Smooth muscle cell (in vitro differentiated cells): ENCODE data around the gene PSMD11. TPM values are rescaled to one million over a fixed set of nuclear protein-coding genes. Genes with fewer than 3 reads are reported as not detected.

Source experiments
- DNase-seq: peaks from one replicate; lab custom pipeline; 2025; ENCODE audit not compliant: unreplicated experiment; lab: John Stamatoyannopoulos, UW
- H2AFZ ChIP-seq: fragments of 200-600 bp; sonication (generic); 2 replicates; pipeline ENCODE4 v1.6.0; 2016; ENCODE audit warnings: antibody characterized with exemption, low read depth, mild to moderate bottlenecking
- H3F3A ChIP-seq: fragments of 200-600 bp; sonication (generic); 2 replicates; pipeline ENCODE4 v1.6.0; 2017; ENCODE audit warnings: antibody characterized with exemption, low read depth
- H3K27ac ChIP-seq: fragments of 200-600 bp; sonication (generic); 2 replicates; pipeline ENCODE4 v1.5.1; 2016; ENCODE audit warnings: low read depth, mild to moderate bottlenecking
- H3K27me3 ChIP-seq: fragments of 200-600 bp; sonication (generic); 2 replicates; pipeline ENCODE4 v1.6.1; 2016; ENCODE audit warnings: low read depth, mild to moderate bottlenecking
- H3K36me3 ChIP-seq: fragments of 200-600 bp; sonication (generic); 2 replicates; pipeline ENCODE4 v1.5.1; 2016; ENCODE audit warnings: low read depth
- H3K4me1 ChIP-seq: fragments of 200-600 bp; sonication (generic); 2 replicates; pipeline ENCODE4 v1.5.1; 2016; ENCODE audit warnings: low read depth
- H3K4me2 ChIP-seq: fragments of 200-600 bp; sonication (generic); 2 replicates; pipeline ENCODE4 v1.6.0; 2016; ENCODE audit warnings: mild to moderate bottlenecking
- H3K4me3 ChIP-seq: fragments of 200-600 bp; sonication (generic); 2 replicates; pipeline ENCODE4 v1.5.1; 2016; ENCODE audit warnings: mild to moderate bottlenecking
- H3K79me2 ChIP-seq: fragments of 200-600 bp; sonication (generic); 2 replicates; pipeline ENCODE4 v1.6.0; 2016; ENCODE audit warnings: low read depth, mild to moderate bottlenecking
- H3K9ac ChIP-seq: fragments of 200-600 bp; sonication (generic); 2 replicates; pipeline ENCODE4 v1.6.0; 2016; ENCODE audit warnings: low read depth
- H3K9me3 ChIP-seq: fragments of 200-600 bp; sonication (generic); replicated peaks from 2 replicates; pipeline ENCODE4 v1.5.1; 2016; ENCODE audit warnings: low read depth
- H4K20me1 ChIP-seq: fragments of 200-600 bp; sonication (generic); 2 replicates; pipeline ENCODE4 v1.6.0; 2016; ENCODE audit warnings: low read depth
- CTCF ChIP-seq: fragments of 200-600 bp; sonication (generic); IDR thresholded peaks from 2 replicates; pipeline ENCODE4 v1.5.1; 2017; ENCODE audit warnings: borderline replicate concordance, mild to moderate bottlenecking, antibody characterized with exemption; ENCODE audit not compliant: insufficient read depth, poor library complexity, severe bottlenecking
- WGBS: methylation state at CpG from one replicate; pipeline ENCODE4 v1.1.7; 2016; ENCODE audit warnings: low lambda C conversion rate; 5-methylcytosine and 5-hydroxymethylcytosine counted together
- polyA plus RNA-seq: library from polyadenylated mRNA; unstranded; fragments of >200 nt; fragmentation: Nextera tagmentation; extraction: Ambion mirVana; gene quantifications from 2 replicates; pipeline ENCODE4 v1.2.1, GENCODE V29; 2016
- total RNA-seq: library from RNA; depleted of rRNA; stranded (reverse); fragments of >200 nt; gene quantifications from 2 replicates; pipeline ENCODE4 v1.2.3, GENCODE V29; 2014

PSMD11 gene
- total and polyA plus RNA-seq, 2 experiments from 2014 or later, result 46.9 to 150 TPM

GRCh38 chr17:32484628-32485027 lies 40.3 kb downstream of the PSMD11 start:
- Histone ChIP-seq H3K9ac (no peak overlapping the region), H3K79me2 (no peaks in the 10 kb centered on the region), H3K27ac (no peak overlapping the region), H3K9me3 (no peaks in the 10 kb centered on the region), H3K4me2 (no peak overlapping the region), H2AFZ (no peak overlapping the region), H4K20me1 (peaks cover 26% of the 10 kb centered on the region), H3K4me3 (no peak overlapping the region), H3K4me1 (peaks cover 21% of the 10 kb centered on the region), H3K36me3 (no peaks in the 10 kb centered on the region), H3F3A (peaks cover 9% of the 10 kb centered on the region), H3K27me3 (no peaks in the 10 kb centered on the region)
- DNase-seq, result no peak
- no peak for TF ChIP-seq CTCF
- WGBS, result 96% methylated on average over 11 of the region's 11 CpGs

GRCh38 chr17:32485261-32486110 lies 41.2 kb downstream of the PSMD11 start:
- Histone ChIP-seq H3K4me2 (peak overlapping the region; percentile 84), H3K27ac (no peak overlapping the region), H3K9ac (no peak overlapping the region), H3K27me3 (no peaks in the 10 kb centered on the region), H3K4me1 (peaks cover 21% of the 10 kb centered on the region), H3F3A (peaks cover 9% of the 10 kb centered on the region), H3K4me3 (peak overlapping the region; percentile 48), H3K79me2 (no peaks in the 10 kb centered on the region), H3K9me3 (no peaks in the 10 kb centered on the region), H2AFZ (no peak overlapping the region), H4K20me1 (peaks cover 34% of the 10 kb centered on the region), H3K36me3 (no peaks in the 10 kb centered on the region)
- no peak for TF ChIP-seq CTCF
- no peak for DNase-seq
- 83% methylated on average over 12 of the region's 12 CpGs for WGBS

- no peaks in the 10 kb centered on the region for H3K9me3 ChIP-seq
- 21% methylated on average over 34 of the region's 72 CpGs for WGBS
- H3K79me2 ChIP-seq, result no peaks in the 10 kb centered on the region
- peak overlapping the region; percentile 31 for H3K9ac ChIP-seq
- no peak overlapping the region for H2AFZ ChIP-seq
- H3K36me3 ChIP-seq, result no peaks in the 10 kb centered on the region
- H3K27me3 ChIP-seq, result no peaks in the 10 kb centered on the region
- peak overlapping the region; percentile 48 for H3K4me3 ChIP-seq
- peaks cover 21% of the 10 kb centered on the region for H3K4me1 ChIP-seq
- peaks cover 34% of the 10 kb centered on the region for H4K20me1 ChIP-seq
- peaks cover 9% of the 10 kb centered on the region for H3F3A ChIP-seq
- H3K4me2 ChIP-seq, result peak overlapping the region; percentile 84
- TF ChIP-seq CTCF, result no peak
- no peak overlapping the region for H3K27ac ChIP-seq
- DNase-seq, result no peak
These were observed 41.9 kb downstream of the PSMD11 start for GRCh38 chr17:32486111-32486700.
